RWPE2 (cell line): ENCODE measurements around the gene INHBC.

ENCODE experiments used
- ATAC-seq: fragments of 200-7000 bp; cut with Tn5 transposase; 3 replicates; pipeline ENCODE4 v1.9.1; 2021; ENCODE audit warnings: low read depth
- DNase-seq: peaks from one replicate; pipeline ENCODE4 v3.0.0-alpha.2; 2020; ENCODE audit warnings: low spot score
- H3K27ac ChIP-seq: fragments of 450-650 bp; 2 replicates; pipeline ENCODE4 v1.5.1; 2017; ENCODE audit warnings: mild to moderate bottlenecking; ENCODE audit not compliant: poor library complexity, severe bottlenecking
- H3K27me3 ChIP-seq: fragments of 250-450 bp; sonication (Bioruptor Pico); 2 replicates; pipeline ENCODE4 v1.5.1; 2021; ENCODE audit warnings: mild to moderate bottlenecking, moderate library complexity; ENCODE audit not compliant: insufficient read depth, poor library complexity, severe bottlenecking
- H3K36me3 ChIP-seq: fragments of 250-450 bp; sonication (Bioruptor Pico); 2 replicates; pipeline ENCODE4 v1.5.1; 2020; ENCODE audit warnings: low read depth, mild to moderate bottlenecking, moderate library complexity
- H3K4me1 ChIP-seq: fragments of 250-450 bp; sonication (Bioruptor Pico); 2 replicates; pipeline ENCODE4 v1.5.1; 2021; ENCODE audit warnings: mild to moderate bottlenecking, moderate library complexity; ENCODE audit not compliant: insufficient read depth, poor library complexity, severe bottlenecking
- H3K4me3 ChIP-seq: fragments of 250-450 bp; sonication (Bioruptor Pico); 2 replicates; pipeline ENCODE4 v1.5.1; 2021; ENCODE audit warnings: mild to moderate bottlenecking, moderate library complexity; ENCODE audit not compliant: severe bottlenecking
- H3K9me3 ChIP-seq: fragments of 250-450 bp; sonication (Bioruptor Pico); 2 replicates; pipeline ENCODE4 v1.5.1; 2021; ENCODE audit warnings: mild to moderate bottlenecking, moderate library complexity; ENCODE audit not compliant: severe bottlenecking
- CTCF ChIP-seq: fragments of 450-650 bp; IDR thresholded peaks from one replicate; pipeline ENCODE4 v1.5.1; 2017; ENCODE audit warnings: mild to moderate bottlenecking, moderate library complexity; ENCODE audit not compliant: poor library complexity, severe bottlenecking

Gene INHBC

GRCh38 chr12:57496822-57497221 lies 62.2 kb downstream of the INHBC start:
- no peak overlapping the region for H3K27ac ChIP-seq
- H3K27me3 ChIP-seq, result no peaks in the 10 kb centered on the region
- ATAC-seq (no peak), DNase-seq (no peak)
- no peak for TF ChIP-seq CTCF
- no peak overlapping the region for H3K4me3 ChIP-seq
- peaks cover 77% of the 10 kb centered on the region for H3K36me3 ChIP-seq
- H3K9me3 ChIP-seq, result no peaks in the 10 kb centered on the region
- H3K4me1 ChIP-seq, result no peaks in the 10 kb centered on the region

DNA sequence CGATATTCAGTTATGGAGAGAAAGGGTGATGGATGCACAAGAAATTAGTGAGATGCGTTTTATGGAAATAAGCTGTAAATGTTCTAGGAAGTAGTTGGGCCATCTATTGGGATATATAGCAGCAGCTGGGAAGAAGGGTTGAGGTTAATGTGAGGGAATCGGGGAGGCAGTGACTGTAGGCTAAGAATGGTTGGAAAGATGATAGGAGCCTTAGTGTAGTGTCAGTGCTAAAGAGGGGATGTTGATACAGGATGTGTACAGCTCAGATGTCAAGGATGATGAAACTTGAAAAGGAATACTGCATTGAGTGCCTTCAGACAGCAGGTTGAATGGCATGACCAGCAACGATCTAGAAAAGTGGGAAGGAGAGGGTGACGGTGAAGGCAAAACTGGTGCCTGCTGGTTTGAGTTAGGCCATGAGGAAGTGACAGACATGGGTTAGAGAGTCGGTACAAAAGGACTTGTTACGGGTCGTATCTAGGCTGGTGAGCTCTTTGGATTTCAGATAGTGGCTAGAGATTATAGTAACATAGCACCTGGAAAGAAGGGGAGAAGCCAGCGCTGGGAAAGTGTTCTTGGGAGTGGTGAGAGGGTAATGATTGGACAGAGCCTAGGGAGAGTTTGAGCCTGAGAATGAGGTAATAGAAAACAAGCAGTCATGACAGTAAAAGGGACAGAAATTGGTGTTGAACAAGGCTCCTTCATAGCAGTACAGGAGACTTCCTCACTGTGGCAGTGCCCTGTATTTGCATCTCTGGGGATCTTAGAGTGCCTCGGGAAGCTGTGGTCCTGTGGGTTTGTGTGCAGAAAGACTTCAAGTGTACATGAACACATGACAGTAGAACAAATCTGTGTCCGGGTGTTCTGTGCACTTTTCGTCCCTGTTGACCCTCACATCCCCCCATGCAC lies 62.9 kb downstream of the INHBC start:
- Histone ChIP-seq H3K9me3 (no peaks in the 10 kb centered on the region), H3K27ac (no peak overlapping the region), H3K4me1 (no peaks in the 10 kb centered on the region), H3K36me3 (peaks cover 77% of the 10 kb centered on the region), H3K27me3 (no peaks in the 10 kb centered on the region), H3K4me3 (no peak overlapping the region)
- no peak for TF ChIP-seq CTCF
- no peak for DNase-seq
- ATAC-seq, result no peak

GRCh38 chr12:57498132-57498502 lies 63.5 kb downstream of the INHBC start:
- no peaks in the 10 kb centered on the region for H3K27me3 ChIP-seq
- TF ChIP-seq CTCF, result no peak
- peaks cover 77% of the 10 kb centered on the region for H3K36me3 ChIP-seq
- no peaks in the 10 kb centered on the region for H3K4me1 ChIP-seq
- no peak for ATAC-seq
- H3K9me3 ChIP-seq, result no peaks in the 10 kb centered on the region
- no peak overlapping the region for H3K27ac ChIP-seq
- no peak overlapping the region for H3K4me3 ChIP-seq
- DNase-seq, result no peak

GRCh38 chr12:57498571-57498970 lies 64.0 kb downstream of the INHBC start:
- no peaks in the 10 kb centered on the region for H3K4me1 ChIP-seq
- H3K9me3 ChIP-seq, result no peaks in the 10 kb centered on the region
- DNase-seq, result no peak
- peaks cover 80% of the 10 kb centered on the region for H3K36me3 ChIP-seq
- no peak overlapping the region for H3K27ac ChIP-seq
- no peak overlapping the region for H3K4me3 ChIP-seq
- TF ChIP-seq CTCF, result no peak
- ATAC-seq, result no peak
- no peaks in the 10 kb centered on the region for H3K27me3 ChIP-seq

- Histone ChIP-seq H3K27me3 (no peaks in the 10 kb centered on the region), H3K36me3 (peaks cover 87% of the 10 kb centered on the region), H3K27ac (no peak overlapping the region), H3K4me3 (no peak overlapping the region), H3K4me1 (no peaks in the 10 kb centered on the region), H3K9me3 (no peaks in the 10 kb centered on the region)
- DNase-seq, result no peak
- ATAC-seq, result no peak
- TF ChIP-seq CTCF, result no peak
These were observed 65.6 kb downstream of the INHBC start for GRCh38 chr12:57500213-57500612.
